ENCODE results near the gene PPID. TPM values are rescaled to one million over a fixed set of nuclear protein-coding genes. Genes with fewer than 3 reads are reported as not detected.

Gene PPID
- total and polyA plus RNA-seq, 9 of the 15 experiments (the other 6 are each of a cell fraction or from before 2014, with no cell fraction given): 46.5 to 160 (median 98.6) TPM

DNA sequence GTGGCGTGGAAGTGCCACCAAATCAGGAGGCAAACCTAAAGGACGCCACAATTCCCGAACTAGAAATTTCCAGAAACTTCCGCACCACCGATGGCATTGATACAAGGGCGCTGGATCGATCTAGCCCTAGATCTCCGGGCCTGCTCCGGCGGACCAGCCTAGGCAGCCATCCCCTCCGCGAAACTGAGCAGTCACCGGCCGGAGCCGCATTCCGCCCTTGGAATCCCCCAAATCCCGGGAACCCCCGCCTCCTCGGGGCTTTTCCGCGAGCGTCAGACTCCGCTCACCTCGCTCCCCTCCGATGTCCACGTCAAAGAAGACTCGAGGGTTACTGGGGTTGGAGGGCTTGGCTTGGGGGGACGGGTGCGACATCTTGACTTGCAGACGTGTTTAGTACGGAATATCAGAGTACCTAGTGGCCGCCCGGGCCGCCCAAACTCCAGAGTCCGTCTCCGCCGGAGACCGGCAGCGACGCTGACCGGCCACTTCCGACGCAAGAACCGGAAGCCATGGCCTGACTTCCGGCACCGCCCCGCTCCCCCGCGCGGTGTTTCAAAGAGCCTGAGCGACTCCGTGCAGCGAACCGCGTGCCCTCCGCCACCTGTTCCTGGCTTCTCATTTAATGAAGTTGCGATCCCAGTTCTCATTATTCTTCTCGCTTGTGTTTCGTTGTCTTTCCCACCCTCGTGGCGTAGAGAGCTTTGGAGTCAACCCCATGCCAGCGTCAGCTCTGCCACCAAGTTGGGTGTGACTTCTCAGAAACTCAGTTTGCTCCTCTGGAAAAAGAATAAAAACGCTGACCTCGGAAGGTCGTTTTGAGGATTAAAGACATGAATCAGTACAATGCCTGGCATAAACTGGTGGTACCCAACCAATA is at the start of gene PPID (continued):
- TF ChIP-seq, protein P1, sequence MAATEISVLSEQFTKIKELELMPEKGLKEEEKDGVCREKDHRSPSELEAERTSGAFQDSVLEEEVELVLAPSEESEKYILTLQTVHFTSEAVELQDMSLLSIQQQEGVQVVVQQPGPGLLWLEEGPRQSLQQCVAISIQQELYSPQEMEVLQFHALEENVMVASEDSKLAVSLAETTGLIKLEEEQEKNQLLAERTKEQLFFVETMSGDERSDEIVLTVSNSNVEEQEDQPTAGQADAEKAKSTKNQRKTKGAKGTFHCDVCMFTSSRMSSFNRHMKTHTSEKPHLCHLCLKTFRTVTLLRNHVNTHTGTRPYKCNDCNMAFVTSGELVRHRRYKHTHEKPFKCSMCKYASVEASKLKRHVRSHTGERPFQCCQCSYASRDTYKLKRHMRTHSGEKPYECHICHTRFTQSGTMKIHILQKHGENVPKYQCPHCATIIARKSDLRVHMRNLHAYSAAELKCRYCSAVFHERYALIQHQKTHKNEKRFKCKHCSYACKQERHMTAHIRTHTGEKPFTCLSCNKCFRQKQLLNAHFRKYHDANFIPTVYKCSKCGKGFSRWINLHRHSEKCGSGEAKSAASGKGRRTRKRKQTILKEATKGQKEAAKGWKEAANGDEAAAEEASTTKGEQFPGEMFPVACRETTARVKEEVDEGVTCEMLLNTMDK (IDR thresholded peaks at IDR 0.05; ENCODE audit: borderline replicate concordance, insufficient read depth, low read depth, low read length, poor library complexity, severe bottlenecking): no peak
- no peak for TF ChIP-seq ZNF274 (IDR thresholded peaks at IDR 0.05; ENCODE audit: borderline replicate concordance, low read depth, low read length)
- no peak for TF ChIP-seq NR2F6 (CRISPR knock-in tag; IDR thresholded peaks at IDR 0.05)
- TF ChIP-seq ARID3A (IDR thresholded peaks at IDR 0.05; ENCODE audit: borderline replicate concordance, low read depth, low read length): no peak
- no peak for TF ChIP-seq ZNF644 (tag; IDR thresholded peaks at IDR 0.05; ENCODE audit: low read depth)
- 0 out of 2 replicates have a peak, but pooled peaks have one; percentile 21 for TF ChIP-seq TAF7 (tag; IDR thresholded peaks at IDR 0.05)
- peak; percentile 72 for TF ChIP-seq HCFC1 (IDR thresholded peaks at IDR 0.05; ENCODE audit: low read depth, low read length)
- peak; percentile 78 for TF ChIP-seq E2F1 (CRISPR knock-in tag; IDR thresholded peaks at IDR 0.05)
- TF ChIP-seq MYC (IDR thresholded peaks at IDR 0.05; ENCODE audit: low read depth, low read length): peak; percentile 97
- TF ChIP-seq MYC (CRISPR knock-in tag; IDR thresholded peaks at IDR 0.05; ENCODE audit: borderline replicate concordance, low read depth): no peak
- TF ChIP-seq THRAP3 (IDR thresholded peaks at IDR 0.05; ENCODE audit: borderline replicate concordance): peak; percentile 20; the same call in 1 of the 2 replicates
- TF ChIP-seq, protein P2, sequence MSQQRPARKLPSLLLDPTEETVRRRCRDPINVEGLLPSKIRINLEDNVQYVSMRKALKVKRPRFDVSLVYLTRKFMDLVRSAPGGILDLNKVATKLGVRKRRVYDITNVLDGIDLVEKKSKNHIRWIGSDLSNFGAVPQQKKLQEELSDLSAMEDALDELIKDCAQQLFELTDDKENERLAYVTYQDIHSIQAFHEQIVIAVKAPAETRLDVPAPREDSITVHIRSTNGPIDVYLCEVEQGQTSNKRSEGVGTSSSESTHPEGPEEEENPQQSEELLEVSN (IDR thresholded peaks at IDR 0.05; ENCODE audit: borderline replicate concordance in 1 of 2, extremely low read depth in 1 of 2, insufficient read depth in 1 of 2, insufficient read length in 1 of 2, low read depth in 1 of 2, low read length in 1 of 2, poor library complexity in 1 of 2, severe bottlenecking in 1 of 2): peak; percentile 91 to 98
- peak; percentile 37 for TF ChIP-seq JUND (IDR thresholded peaks at IDR 0.05; ENCODE audit: borderline replicate concordance, low read depth, low read length)
- TF ChIP-seq JUND (tag; IDR thresholded peaks at IDR 0.05; ENCODE audit: borderline replicate concordance, low read depth, low read length): no peak
- peak; percentile 65; the same call in 1 of the 2 replicates for TF ChIP-seq POLR2H (tag; IDR thresholded peaks at IDR 0.05; ENCODE audit: low read depth)
- TF ChIP-seq MEF2D (tag; conservative IDR thresholded peaks at IDR 0.05; ENCODE audit: low read depth): no peak
- TF ChIP-seq HNRNPK (IDR thresholded peaks at IDR 0.05; ENCODE audit: low read depth, low read length, poor library complexity, severe bottlenecking): no peak
- peak; percentile 93 for TF ChIP-seq POLR2G (IDR thresholded peaks at IDR 0.05; ENCODE audit: low read depth, low read length)
- no peak for TF ChIP-seq DNMT1 (IDR thresholded peaks at IDR 0.05)
- TF ChIP-seq ELF1 (tag; IDR thresholded peaks at IDR 0.05): peak; percentile 95
